ENCODE data around the gene GALR3. TPM values are rescaled to one million over a fixed set of nuclear protein-coding genes. Genes with fewer than 3 reads are reported as not detected.
A peak's percentile ranks its signal among the peaks of the same experiment; 100 is the strongest.

The GALR3 gene
- total and polyA plus RNA-seq, 10 donors, result not detected

DNA sequence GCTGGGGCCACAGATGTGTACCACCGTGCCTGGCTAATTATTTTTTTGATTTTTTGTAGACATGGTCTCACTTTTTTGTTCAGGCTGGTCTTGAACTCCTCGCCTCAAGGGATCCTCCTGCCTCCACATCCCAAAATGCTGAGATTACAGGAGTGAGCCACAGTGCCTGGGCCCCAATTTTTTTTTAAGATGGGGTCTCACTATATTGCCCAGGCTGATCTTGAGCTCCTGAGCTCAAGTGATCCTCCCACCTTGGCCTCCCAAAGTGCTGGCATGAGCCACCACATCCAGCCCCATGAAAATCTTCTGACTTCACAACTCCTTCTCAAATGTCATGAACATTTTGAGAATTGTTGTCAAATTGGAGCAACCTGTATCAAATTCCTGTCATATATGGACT is 23.3 kb downstream of the GALR3 start:
- intact Hi-C loops (cut with DNase I; ENCODE audit: low total_unique reads), result no loop called here
- no peak overlapping the region for H3K27ac ChIP-seq
- no peaks in the 10 kb centered on the region for H3K9me3 ChIP-seq
- WGBS, 5 donors, result 94 to 98% (median 95%) methylated on average over 2 of the region's 2 CpGs
- no peaks in the 10 kb centered on the region for H3K27me3 ChIP-seq (replicated peaks in 1 of 7)
- no peak overlapping the region for H3K4me3 ChIP-seq
- H3K4me1 ChIP-seq, result peaks cover 27 to 64% (median 48%) of the 10 kb centered on the region in 6 donors
- no peak for DNase-seq
- TF ChIP-seq, protein P1, sequence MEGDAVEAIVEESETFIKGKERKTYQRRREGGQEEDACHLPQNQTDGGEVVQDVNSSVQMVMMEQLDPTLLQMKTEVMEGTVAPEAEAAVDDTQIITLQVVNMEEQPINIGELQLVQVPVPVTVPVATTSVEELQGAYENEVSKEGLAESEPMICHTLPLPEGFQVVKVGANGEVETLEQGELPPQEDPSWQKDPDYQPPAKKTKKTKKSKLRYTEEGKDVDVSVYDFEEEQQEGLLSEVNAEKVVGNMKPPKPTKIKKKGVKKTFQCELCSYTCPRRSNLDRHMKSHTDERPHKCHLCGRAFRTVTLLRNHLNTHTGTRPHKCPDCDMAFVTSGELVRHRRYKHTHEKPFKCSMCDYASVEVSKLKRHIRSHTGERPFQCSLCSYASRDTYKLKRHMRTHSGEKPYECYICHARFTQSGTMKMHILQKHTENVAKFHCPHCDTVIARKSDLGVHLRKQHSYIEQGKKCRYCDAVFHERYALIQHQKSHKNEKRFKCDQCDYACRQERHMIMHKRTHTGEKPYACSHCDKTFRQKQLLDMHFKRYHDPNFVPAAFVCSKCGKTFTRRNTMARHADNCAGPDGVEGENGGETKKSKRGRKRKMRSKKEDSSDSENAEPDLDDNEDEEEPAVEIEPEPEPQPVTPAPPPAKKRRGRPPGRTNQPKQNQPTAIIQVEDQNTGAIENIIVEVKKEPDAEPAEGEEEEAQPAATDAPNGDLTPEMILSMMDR (IDR thresholded peaks at IDR 0.05 in 8 of 11, conservative IDR thresholded peaks at IDR 0.05 in 3 of 11), result no peak
- TF ChIP-seq POLR2A (IDR thresholded peaks at IDR 0.05) (no peak), POLR2AphosphoS5 (IDR thresholded peaks at IDR 0.05) (no peak)
- peaks cover 0 to 10% (median 5%) of the 10 kb centered on the region in 6 donors for H3K36me3 ChIP-seq

DNA sequence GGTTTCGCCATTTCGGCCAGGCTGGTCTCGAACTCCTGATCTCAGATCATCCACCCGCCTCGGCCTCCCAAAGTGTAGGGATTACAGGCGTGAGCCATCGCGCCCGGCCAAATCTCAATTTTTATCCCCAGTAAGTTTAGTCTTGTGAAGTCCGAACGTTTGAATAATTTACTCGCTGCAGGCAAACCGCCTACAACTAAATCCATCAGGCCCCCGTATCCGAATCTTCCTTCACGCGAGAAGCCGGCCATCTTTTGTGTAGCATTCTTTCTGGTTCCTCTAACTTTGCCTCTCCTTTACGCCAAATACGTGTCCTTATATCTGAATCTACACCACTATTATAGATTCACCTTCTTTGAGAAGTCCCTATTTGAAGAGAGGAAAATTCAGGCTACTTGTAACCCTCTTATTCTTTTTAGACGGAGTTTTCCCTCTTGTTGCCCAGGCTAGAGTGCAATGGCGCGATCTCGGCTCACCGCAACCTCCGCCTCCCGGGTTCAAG is 25.5 kb downstream of the GALR3 start:
- peak overlapping the region; percentile 56 to 97 (median 82) for H3K4me3 ChIP-seq
- H3K9me3 ChIP-seq, result no peaks in the 10 kb centered on the region
- peaks cover 0 to 32% (median 25%) of the 10 kb centered on the region in 6 donors for H3K36me3 ChIP-seq
- peak overlapping the region; percentile 72 to 97 (median 94) for H3K27ac ChIP-seq
- DNase-seq, result no peak
- intact Hi-C loops (cut with DNase I; ENCODE audit: low total_unique reads), result no loop called here
- TF ChIP-seq, protein P1 (IDR thresholded peaks at IDR 0.05 in 8 of 11, conservative IDR thresholded peaks at IDR 0.05 in 3 of 11), result no peak
- TF ChIP-seq POLR2A (IDR thresholded peaks at IDR 0.05) (no peak), POLR2AphosphoS5 (IDR thresholded peaks at IDR 0.05) (no peak)
- H3K27me3 ChIP-seq (replicated peaks in 1 of 7), result no peaks in the 10 kb centered on the region
- 16 to 42% (median 34%) methylated on average over 27 of the region's 27 CpGs for WGBS, 5 donors
- H3K4me1 ChIP-seq, result peaks cover 13 to 66% (median 44%) of the 10 kb centered on the region in 6 donors

- Histone ChIP-seq H3K4me3 (peak within 1 kb of the TSS; percentile 56 to 97 (median 82)), H3K4me1 (peaks cover 13 to 72% (median 47%) of the 10 kb centered on the region in 6 donors), H3K36me3 (peaks cover 0 to 38% (median 30%) of the 10 kb centered on the region in 6 donors), H3K9me3 (no peaks in the 10 kb centered on the region), H3K27me3 (replicated peaks in 1 of 7) (no peaks in the 10 kb centered on the region), H3K27ac (peak within 1 kb of the TSS; percentile 72 to 97 (median 94))
- TF ChIP-seq, protein P1 (IDR thresholded peaks at IDR 0.05 in 8 of 11, conservative IDR thresholded peaks at IDR 0.05 in 3 of 11), result peak in 1 of 11 experiments; percentile 21
- TF ChIP-seq POLR2AphosphoS5 (IDR thresholded peaks at IDR 0.05), result peak; percentile 96 to 98 (median 97)
- TF ChIP-seq POLR2A (IDR thresholded peaks at IDR 0.05), result peak; percentile 34 to 55 (median 50)
- intact Hi-C loops (cut with DNase I; ENCODE audit: low total_unique reads), result no loop called here
- DNase-seq, result peak; percentile 98
- WGBS, 5 donors, result 0 to 1% (median 1%) methylated on average over 35 to 49 of the region's 49 CpGs
Observed at GRCh38 chr22:37849089-37849751, 26.0 kb downstream of the GALR3 start, which contains the start of gene EIF3L. EIF3L (plus strand) TSS chr22:37849419; CDS start chr22:37849450, 31 bp downstream.

DNA sequence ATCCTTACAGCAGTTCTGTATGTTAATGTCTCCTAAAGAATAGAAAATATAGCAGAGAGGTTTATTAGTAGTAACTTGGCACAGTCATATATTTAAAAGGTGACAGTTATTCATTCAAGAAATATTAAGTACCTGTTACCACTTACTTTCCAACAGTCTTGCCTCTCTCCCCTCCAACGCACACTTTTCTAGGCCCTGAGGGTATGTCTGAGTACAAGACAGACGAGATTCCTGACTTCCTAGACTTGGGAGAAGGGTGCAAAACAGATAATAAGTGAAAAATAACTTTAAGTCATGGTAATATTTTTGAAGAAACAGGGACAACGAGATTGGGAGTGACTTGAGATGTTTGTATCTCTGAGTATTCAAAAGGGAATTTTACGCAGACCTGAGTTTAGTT is 27.6 kb downstream of the GALR3 start:
- 84 to 92% (median 89%) methylated on average over 4 of the region's 4 CpGs for WGBS, 5 donors

More for the DNA sequence above, 27.6 kb downstream of the GALR3 start:
- Histone ChIP-seq H3K36me3 (peaks cover 0 to 54% (median 45%) of the 10 kb centered on the region in 6 donors), H3K4me3 (peak overlapping the region in 1 of 8 donors; percentile 89), H3K27ac (no peak overlapping the region), H3K4me1 (peaks cover 13 to 75% (median 45%) of the 10 kb centered on the region in 6 donors), H3K27me3 (replicated peaks in 1 of 7) (no peaks in the 10 kb centered on the region), H3K9me3 (no peaks in the 10 kb centered on the region)
- TF ChIP-seq, protein P1 (IDR thresholded peaks at IDR 0.05 in 8 of 11, conservative IDR thresholded peaks at IDR 0.05 in 3 of 11), result no peak
- no peak for TF ChIP-seq POLR2A (IDR thresholded peaks at IDR 0.05)
- no peak for TF ChIP-seq POLR2AphosphoS5 (IDR thresholded peaks at IDR 0.05)
- DNase-seq, result no peak
- intact Hi-C loops (cut with DNase I; ENCODE audit: low total_unique reads), result no loop called here

Measured in spleen (tissue), 11 donors.